SKM-1 (cell line): ENCODE results near the gene TSC22D2.

ENCODE experiments used
- DNase-seq: peaks from one replicate; lab custom pipeline; 2025; ENCODE audit not compliant: unreplicated experiment; lab: John Stamatoyannopoulos, UW

Gene TSC22D2

GRCh38 chr3:150411106-150411460, 3.0 kb downstream of the TSC22D2 start:
- DNase-seq = no peak

DNA sequence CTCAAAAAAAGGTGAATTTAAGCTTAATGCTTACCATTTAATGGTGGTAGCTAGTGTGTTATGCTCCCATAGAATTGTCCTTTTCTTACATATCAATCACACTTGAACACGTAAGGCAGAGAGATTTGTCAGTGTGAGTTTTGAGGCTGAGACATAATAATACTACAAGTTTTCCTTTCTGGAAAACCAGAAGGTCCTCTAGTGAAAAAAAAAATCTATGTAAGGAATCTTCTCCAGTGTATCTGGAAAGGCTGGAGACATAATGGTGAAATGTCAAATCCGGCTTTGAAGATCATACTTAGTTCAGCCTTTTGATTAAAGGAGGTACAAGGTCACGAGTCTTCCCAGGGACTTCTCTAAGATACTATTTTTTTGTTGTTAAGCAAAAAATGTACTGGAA, 3.4 kb downstream of the TSC22D2 start:
- DNase-seq = no peak

GRCh38 chr3:150411976-150412375, 3.9 kb downstream of the TSC22D2 start:
- DNase-seq = peak; percentile 4

- DNase-seq = peak; percentile 14
Observed at GRCh38 chr3:150412561-150413231, 4.6 kb downstream of the TSC22D2 start.

GRCh38 chr3:150414258-150414657, 6.2 kb downstream of the TSC22D2 start:
- no peak for DNase-seq

- no peak for DNase-seq
Observed at GRCh38 chr3:150414959-150415358, 6.9 kb downstream of the TSC22D2 start.

GRCh38 chr3:150419076-150419868, 11.2 kb downstream of the TSC22D2 start:
- no peak for DNase-seq

DNA sequence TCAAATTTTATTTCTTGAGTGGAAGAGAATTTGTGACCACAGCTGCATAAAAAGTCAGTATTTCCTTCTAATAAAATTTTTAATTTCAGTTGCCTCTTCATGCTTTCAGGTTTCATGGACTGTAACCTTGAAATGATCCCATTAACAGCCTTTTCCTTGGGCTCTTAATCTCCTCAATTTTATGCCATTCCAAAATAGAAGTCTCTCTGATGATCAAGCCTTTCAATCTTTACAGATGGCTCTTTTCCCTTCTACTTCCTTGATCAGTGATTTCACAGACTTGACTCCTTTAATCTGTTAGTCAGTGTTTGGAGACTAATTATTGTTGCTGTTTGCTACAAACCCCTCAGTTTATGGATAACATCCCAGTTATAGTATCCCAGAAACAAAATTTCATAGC, 11.9 kb downstream of the TSC22D2 start:
- DNase-seq = no peak

GRCh38 chr3:150421256-150421655, 13.2 kb downstream of the TSC22D2 start:
- no peak for DNase-seq

DNA sequence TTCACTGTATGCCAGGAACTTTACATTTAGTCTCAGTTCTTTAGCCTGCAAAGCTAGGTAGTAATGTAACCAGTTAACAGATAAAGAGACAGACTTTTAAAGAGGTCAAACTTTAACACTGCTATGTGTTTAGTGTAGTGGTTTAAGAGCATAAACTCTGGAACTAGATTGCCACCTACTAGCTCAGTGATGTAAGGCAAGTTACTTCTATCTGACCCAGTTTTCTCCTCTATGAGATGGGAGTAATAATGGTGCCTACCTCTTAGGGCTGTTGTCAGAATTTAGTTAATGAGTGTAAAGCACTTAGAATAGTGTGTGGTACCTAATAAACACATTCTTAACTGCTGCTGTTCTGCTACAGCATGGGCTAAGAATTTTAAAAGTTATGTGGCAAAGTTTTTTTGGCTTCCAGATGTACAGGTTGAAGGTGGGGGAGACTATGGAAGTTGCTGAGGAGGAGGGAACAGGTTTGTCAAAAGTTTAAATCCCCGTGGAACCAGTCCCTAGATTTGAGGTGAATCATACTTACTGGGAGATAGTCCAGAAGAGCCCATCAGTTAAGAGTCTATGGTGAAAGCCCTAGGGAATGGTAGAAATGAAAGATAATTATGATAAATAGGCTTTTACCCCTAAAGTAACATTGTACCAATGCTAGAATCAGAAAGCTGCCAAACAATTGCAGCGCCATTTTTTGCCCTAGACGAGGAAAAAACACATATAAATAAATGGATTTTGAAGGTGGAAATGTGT, 13.9 kb downstream of the TSC22D2 start:
- DNase-seq = no peak

GRCh38 chr3:150422907-150423306, 14.8 kb downstream of the TSC22D2 start:
- no peak for DNase-seq

DNA sequence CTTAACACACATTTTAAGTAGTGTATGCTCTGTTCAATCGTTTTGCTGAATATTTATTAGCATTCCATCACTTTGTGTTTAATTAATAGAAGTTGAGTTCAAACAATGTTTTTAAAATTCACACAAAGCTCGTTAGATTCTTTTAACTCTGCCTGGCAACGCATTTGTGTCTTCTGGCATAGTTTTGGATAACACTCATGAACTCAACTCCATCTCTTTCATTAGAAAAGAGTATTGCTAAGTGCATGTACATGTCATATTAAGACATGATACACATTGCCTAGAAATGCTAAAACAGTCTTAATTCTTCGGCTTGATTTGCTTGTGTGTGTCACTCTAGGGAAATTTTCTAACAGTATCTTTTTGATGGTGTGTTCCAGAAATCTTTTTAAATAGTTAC, 15.7 kb downstream of the TSC22D2 start:
- DNase-seq = no peak

- DNase-seq = no peak
Observed at GRCh38 chr3:150426292-150426691, 18.2 kb downstream of the TSC22D2 start.

GRCh38 chr3:150428562-150428961, 20.5 kb downstream of the TSC22D2 start:
- no peak for DNase-seq

DNA sequence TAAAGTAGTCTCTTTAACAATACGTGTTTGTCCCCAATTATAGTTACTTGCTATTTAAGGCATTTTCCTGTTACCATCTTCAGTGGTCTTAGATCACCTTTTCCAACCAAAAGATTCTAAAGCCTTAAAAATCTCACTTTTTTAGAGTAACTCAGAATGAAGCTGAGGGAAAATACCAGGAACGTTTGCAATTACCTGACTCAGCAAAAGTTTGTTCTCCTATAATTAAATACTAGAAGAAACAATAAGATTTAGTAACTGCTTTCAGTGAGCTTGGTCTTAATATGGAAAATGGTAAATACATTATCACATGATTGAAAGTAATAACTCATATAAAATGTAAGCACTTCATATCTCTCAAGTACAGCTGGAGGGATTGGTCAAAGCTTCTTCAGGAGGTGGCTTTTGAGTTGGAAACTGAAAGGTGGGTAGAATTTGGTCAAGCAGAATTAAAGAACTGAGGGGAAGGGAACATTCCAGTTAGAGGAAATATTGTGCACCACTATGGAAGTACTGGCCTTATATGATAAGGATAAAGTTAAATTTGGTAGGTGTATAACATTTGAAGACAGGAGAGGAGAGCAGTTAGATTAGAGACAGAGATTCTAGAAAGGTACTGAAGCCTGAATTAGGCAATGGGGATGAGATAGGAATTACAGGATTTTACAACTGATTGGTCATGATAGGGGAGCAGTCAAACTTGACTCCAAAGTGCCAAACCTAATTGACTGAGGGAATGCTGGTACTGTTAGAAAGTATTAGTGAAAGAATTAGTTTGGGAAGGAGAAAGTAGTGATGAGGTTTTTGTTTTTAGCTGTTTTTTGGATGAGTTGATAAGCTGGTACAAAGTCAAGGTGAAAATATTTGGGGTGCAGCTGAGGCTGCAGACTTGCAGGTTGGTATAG, 21.9 kb downstream of the TSC22D2 start:
- no peak for DNase-seq

- DNase-seq = no peak
Observed at GRCh38 chr3:150433347-150433746, 25.2 kb downstream of the TSC22D2 start.

- DNase-seq = no peak
Observed at GRCh38 chr3:150434234-150434633, 26.1 kb downstream of the TSC22D2 start.

- no peak for DNase-seq
Observed at GRCh38 chr3:150436161-150436560, 28.1 kb downstream of the TSC22D2 start.

DNA sequence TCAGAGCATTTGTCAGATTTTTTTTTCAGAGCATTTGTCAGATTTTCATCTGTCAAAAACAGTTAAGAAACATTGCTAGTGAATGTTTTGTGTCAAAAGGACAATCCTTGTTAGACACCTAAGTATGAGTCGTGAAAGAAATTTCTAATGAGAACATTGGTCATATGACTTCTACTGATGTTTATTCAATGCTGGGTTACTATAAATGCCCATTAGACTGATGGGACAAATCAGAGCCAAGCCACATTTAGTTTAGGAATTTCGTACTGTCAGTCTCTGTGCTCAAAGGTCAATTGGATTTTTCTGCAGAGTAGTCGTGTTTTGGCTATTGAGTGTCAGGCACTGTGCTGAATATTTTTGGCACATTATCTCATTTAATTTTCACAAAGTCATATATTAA, 31.6 kb downstream of the TSC22D2 start:
- no peak for DNase-seq

DNA sequence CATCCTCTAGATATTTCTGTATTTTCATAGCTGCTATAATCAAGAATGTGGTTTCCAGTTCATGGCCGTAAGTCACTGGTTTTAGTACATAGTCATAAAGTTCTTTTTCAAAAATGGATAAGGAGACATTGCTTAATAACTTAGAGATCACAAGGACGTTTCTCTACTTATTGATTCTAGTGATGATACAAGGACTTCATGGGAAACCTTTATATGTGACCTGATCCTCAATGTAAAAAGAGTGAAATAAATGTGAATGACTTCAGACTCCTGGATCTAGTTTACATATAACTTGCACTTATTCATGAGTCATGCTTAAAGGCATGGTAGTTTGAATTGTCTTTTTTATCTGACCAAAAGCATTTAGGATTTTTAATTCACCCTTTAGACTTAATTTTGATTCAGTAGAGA, 35.2 kb downstream of the TSC22D2 start:
- no peak for DNase-seq

GRCh38 chr3:150444371-150444770, 36.3 kb downstream of the TSC22D2 start:
- no peak for DNase-seq
